ENCODE measurements around the gene ASTN2.

GRCh38 chr9:117104206-117104605, 310.7 kb downstream of the ASTN2 start:
- TF ChIP-seq POLR2A (IDR thresholded peaks at IDR 0.05; ENCODE audit: low read length) (no peak), ESRRA (IDR thresholded peaks at IDR 0.05; ENCODE audit: borderline replicate concordance, low read length) (no peak), HMGXB4 (CRISPR knock-in tag; IDR thresholded peaks at IDR 0.05; ENCODE audit: borderline replicate concordance) (no peak), SMC3 (IDR thresholded peaks at IDR 0.05) (no peak), PBX3 (IDR thresholded peaks at IDR 0.05) (no peak), CTCF (IDR thresholded peaks at IDR 0.05) (no peak), HES2 (IDR thresholded peaks at IDR 0.05) (no peak), SREBF2 (IDR thresholded peaks at IDR 0.05) (no peak), CEBPB (IDR thresholded peaks at IDR 0.05) (no peak), USF2 (IDR thresholded peaks at IDR 0.05) (no peak)
